ENCODE data around the gene TMEM184C.

TMEM184C gene

GRCh38 chr4:147617173-147617840 is at the start of gene TMEM184C:
Gene TMEM184C (plus strand): TSS chr4:147617397. CDS start chr4:147617957, 560 bp downstream.
- DNase-seq = peak; percentile 96

GRCh38 chr4:147570616-147571015 is 46.6 kb upstream of the TMEM184C start:
- no peak for DNase-seq

- no peak for DNase-seq
These were observed 46.0 kb upstream of the TMEM184C start for GRCh38 chr4:147571036-147571770.

GRCh38 chr4:147576084-147576483 is 41.1 kb upstream of the TMEM184C start:
- DNase-seq = no peak

GRCh38 chr4:147578051-147578476 is 39.1 kb upstream of the TMEM184C start:
- DNase-seq = no peak

- DNase-seq = no peak
These were observed 38.6 kb upstream of the TMEM184C start for GRCh38 chr4:147578593-147578992.

DNA sequence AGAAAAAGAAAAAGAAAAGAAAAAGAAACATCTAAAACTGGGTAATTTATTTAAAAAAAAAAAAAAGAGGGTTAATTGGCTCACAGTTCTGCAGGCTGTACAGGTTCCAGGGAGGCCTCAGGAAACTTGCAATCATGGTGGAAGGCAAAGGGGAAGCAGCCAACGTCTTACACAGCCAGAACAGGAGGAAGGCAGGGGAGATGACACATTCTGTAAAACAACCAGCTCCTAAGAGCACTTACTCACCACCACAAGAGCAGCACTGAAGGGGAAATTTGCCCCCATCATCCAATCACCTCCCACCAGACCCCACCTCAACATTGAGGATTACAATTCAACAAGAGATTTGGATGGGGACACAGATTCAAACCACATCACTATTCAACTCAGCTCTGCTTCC is 36.8 kb upstream of the TMEM184C start:
- DNase-seq = no peak

DNA sequence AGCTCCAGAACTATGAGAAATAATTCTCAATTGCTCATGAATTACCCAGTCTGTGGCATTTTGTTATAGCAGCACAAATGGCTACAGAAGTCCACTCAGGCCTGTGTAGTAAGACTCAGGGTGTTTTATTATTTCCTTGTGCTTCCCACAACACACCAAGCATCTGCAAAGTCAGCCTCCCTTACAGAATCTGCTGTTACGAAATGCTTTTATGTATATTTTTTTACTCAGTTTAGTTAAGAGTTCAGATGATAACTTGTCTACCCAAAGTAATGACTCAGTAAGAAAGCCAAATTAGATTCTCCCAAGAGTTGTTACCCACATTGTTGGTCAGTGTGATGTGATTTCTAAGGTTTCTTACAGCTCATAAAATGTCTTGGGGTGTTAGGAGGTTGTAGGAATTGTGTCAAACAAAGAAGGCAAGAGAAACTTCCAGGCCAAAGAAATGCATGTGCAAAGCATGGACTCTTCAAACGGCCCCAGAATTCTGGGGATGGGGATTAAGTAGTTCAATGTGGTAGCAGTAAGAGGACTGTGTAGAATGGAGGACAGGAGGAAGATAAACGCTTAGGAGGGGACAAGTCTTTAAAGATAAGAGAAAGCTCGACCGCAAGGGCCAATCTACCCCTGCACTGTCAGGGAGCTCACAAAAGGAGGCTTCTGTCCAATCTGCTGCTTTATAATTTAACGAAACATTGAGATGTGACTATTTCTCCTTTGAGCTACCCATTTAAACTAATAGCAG is 35.4 kb upstream of the TMEM184C start:
- DNase-seq = no peak

- DNase-seq = no peak
These were observed 34.7 kb upstream of the TMEM184C start for GRCh38 chr4:147582386-147583060.

DNA sequence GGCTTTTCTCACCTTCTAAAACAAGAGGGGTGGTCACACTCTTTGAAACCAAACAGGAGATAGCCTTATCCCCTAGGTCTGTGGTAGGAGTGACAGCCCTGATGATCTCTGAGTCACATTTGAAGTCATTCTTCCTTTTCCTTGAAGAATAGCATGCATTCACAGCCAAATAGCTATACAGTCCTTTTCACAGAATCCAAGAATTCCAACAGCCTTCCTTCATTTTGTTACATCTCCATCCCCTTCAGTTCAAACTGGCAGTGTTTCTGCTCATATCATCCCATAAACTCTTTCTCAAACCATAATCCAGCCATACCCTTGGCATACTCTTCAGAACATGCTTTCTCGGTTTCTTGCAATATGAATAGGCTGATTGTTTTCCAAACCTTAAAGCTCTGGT is 33.3 kb upstream of the TMEM184C start:
- DNase-seq = no peak

DNA sequence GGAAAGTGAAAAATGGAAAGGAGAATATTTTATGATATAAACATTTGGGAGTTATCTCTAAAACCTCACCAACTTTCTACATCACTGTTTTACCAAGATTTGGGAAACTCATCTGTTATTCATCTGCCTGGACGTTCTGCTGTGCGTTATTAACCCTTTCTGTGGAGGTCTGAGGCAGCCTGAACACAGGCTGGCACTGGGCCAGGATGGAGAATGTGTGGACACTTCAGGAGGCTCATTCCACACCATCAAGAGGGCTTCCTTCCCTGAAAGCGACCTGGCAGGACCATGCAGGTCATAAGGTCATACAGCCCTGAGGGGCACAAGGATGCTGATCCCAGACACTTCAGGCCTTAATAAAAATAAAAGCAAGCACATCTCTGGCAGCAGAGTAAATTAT is 31.2 kb upstream of the TMEM184C start:
- no peak for DNase-seq

GRCh38 chr4:147586637-147587036 is 30.6 kb upstream of the TMEM184C start:
- DNase-seq = no peak

- DNase-seq = no peak
These were observed 30.2 kb upstream of the TMEM184C start for GRCh38 chr4:147587041-147587440.

GRCh38 chr4:147589586-147589985 is 27.6 kb upstream of the TMEM184C start:
- no peak for DNase-seq

- no peak for DNase-seq
These were observed 26.8 kb upstream of the TMEM184C start for GRCh38 chr4:147590249-147590920.

DNA sequence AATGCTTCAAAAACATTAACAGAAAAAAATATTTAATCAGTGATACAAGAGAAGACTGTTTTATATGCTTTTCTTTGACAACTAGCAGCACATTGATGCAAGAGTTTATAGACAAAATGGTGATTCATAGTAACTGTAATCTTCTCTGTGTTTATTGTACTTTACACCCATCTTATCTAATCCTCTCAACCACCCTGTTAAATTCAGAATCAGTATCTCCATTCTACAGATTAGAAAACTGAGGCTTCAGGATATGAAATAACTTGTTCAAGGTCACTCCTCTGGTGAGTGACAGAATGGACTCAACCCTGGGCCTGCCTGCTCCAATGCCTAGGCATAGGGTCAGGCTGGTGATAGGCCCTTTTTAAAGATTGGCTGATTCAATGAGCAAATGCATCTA is 26.1 kb upstream of the TMEM184C start:
- no peak for DNase-seq

DNA sequence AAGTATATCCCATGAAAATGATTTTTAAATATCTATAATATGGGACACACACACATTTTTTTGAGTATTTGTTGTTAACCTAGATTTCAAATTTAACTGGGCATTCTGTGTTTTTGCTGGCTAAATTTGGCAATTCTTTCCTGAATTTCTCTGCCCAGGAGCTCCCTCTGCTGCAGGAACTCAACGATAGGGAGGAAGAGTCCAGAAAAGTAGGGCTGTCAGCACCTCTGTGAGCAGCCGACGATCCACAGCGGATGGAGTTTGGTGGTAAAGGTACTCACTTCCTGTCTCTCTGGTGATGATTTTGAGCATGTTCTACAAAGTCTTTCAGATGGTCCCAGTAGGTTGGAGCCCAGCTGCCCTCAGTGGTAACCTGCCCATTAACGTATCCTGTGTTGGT is 23.1 kb upstream of the TMEM184C start:
- DNase-seq = no peak

GRCh38 chr4:147594578-147594977 is 22.6 kb upstream of the TMEM184C start:
- no peak for DNase-seq

GRCh38 chr4:147596377-147596776 is 20.8 kb upstream of the TMEM184C start:
- DNase-seq = no peak

- DNase-seq = no peak
These were observed 20.2 kb upstream of the TMEM184C start for GRCh38 chr4:147596981-147597380.

DNA sequence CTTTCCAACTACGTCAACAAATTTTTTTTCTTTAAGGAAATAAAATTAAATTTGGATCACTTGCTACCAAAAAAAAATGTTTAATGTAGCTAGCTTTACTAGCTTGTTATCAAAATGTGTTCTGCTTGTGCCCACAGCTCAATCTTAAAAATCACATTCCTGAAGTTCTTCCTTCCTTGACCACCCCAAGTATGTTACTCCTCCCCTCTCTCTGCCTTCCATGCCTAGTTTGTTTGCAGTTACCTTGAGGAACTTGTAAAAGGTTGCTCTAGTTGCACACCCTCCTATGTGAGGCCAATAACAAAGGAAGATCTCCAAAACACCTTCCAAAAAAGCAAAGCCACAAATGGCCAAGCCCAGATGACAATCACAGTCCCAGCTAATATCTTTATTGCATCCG is 19.6 kb upstream of the TMEM184C start:
- DNase-seq = no peak

- no peak for DNase-seq
These were observed 18.0 kb upstream of the TMEM184C start for GRCh38 chr4:147599206-147599605.

DNA sequence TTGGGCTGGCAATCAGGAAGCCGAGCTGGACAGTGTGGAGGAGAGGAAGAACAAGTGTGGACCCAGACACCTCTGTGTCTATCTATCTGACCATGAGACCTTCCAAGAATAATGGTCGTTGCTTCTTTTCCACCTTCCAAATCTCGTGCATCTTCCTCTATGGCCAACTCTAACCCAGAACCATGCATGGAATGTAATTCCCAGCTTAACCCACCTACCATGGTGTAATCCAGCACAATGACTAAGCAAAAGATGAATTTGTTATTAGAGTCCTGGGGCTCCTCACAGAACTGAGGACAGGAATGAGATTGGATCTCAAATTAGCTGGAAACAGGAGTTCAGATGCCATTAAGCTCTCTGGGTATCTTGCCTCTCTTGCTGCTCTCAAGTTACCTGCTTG is 17.4 kb upstream of the TMEM184C start:
- DNase-seq = no peak

Data from NCI-H1436 (cell line).